Stimulated activated CD4-positive, alpha-beta T cell treated with anti-CD3 and anti-CD28 coated beads, Interleukin-1b, Interleukin-23, amount 100 ng/mL, for 4 hours (primary cell): ENCODE measurements around the gene JHY.

Source experiments
- DNase-seq, 2 donors: peaks; one replicate each; pipeline ENCODE4 v3.0.0-alpha.2; 2020; ENCODE audit warnings: low read depth in 2 of 2

JHY gene

DNA sequence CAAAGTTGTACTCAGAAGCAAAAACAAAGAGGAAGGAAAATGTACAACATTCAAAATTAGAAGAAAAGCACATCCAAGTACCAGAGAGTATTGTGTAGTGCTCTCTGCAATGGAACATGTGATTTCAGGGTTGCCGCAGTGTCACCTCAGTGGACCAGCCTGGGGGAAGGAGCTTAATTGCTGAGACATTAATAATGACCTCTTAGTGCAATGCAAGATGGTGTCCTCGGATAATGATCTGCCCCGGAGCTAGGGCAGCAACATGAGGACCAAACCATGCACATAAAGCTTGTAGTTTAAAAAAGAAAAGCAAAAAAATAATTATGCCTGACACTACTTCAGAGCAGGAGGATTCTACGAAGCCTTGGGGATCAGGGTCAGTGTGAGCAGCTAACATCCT lies 11.3 kb upstream of the JHY start:
- DNase-seq = no peak

DNA sequence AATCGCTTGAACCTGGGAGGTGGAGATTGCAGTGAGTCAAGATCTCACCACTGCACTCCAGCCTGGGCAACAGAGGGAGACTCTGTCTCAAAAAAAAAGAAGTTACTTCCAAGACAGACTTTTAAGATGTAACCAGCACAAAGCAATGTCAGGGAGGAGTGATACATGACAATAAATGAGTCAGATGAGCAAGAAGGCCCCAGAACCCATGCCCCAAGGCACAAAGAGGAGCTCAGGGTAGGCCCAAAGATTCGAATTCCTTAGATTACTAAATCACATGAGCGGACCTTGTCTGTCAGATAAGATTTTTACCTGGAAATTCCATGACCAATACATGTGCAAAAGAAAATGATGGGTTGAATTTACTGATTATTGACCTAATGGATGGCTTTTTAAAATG lies 10.5 kb upstream of the JHY start:
- no peak for DNase-seq

DNA sequence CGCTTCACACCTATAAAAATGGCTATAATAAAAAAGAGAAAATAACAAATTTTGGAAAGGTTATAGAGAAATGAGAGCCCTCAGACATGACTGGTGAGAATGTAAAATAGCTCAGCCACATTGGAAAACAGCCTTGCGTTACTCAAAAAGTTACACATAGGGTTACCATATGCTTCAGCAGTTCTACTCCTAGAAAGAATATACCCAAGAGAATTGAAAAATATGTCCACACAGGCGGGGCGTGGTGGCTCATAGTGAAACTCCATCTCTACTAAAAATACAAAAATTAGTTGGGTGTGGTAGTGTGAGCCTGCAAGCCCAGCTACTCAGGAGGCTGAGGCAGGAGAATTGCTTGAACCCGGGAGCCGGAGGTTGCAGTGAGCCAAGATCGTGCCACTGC lies 7.6 kb upstream of the JHY start:
- no peak for DNase-seq

DNA sequence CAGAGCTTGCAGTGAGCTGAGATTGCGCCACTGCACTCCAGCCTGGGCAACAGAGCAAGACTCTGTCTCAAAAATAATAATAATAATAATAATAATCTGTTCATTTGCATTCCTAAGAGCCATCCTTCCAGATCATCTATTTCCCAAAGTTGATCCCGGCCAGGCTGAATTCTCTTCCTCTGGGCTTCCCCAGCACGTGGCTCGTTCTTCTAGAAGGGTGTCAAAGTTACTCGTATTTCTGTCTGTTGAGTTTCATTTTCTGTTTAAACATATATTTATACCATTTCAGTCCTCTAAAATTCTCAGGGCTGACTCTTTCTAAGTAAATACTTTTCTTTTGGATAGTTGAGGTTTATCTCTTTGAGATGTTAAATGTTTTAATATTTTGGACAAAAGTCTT lies 4.8 kb upstream of the JHY start:
- DNase-seq = no peak

DNA sequence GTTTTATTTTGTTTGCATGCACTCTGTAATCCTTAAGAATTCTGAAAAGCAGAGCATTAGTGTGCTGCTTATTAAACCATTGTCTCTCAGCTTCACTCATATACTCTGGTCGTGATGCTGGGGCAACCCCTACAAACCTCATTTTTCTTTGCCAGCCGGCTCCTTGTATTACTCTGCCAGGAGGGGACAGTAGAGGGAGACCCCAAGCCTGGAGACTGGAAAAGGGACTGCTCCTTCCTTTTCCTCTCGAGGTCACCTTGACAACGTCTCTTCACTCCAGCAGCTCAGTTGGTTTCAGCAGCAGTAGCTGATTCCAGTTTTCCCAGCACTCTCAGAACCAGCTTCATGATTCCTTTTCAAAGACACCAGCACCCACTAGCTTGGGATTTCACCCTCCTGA lies 2.8 kb upstream of the JHY start:
- no peak for DNase-seq

DNA sequence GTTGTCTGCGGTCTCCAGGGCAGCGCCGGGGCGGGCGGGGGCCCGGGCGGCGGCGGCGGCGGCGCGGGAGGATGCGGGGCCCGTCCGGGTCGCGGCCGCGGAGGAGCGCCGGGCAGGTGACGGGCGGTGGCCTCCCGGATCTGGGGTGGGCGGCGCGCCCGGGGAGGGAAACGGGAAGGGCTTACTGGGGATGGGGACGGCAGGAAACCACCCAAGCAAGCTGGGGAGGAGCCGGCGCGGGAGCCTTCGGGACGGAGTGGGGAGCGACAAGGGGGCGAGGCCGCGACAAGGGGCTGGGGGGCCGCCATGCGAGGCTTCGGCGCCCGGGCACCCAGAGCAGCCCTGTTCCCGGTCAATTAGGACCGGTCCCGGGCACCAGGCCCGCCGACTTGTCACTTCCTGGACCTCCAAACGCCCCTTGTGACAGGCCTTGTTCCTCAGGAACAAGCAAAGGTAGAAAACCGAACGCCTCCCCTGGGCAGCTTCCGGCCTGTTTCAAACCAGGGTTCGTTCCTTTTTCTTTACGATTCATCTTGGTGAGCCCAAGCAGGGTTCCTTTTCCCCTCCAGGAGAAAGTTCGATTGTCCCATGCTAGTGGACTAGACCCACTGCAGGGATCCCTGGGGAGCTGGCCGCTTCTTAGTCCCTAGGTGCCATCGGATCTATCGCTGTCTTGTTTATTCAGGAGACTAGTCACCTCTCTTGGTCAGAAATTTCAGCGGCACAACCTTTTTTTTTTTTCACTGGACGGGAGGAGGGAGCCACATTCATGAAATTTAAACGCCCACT lies 492 bp downstream of the JHY start:
- peak in 1 of 2 donors; percentile 38 for DNase-seq

DNA sequence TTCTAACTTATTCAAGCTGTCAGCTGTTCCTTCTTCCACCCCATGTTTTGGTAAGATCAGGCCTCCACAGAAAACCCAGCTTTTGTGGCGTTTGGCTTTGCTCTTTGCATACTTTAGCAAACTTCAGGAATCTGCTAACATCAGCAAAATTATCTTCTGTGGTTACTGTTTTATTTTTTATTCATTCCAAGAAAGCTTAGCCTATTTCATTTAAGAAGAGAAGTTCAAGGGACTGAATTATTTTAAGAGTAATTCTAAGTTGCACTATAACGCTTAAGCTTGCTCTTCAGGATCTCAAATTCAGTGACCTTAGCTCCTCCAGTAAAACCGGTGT lies 1.1 kb downstream of the JHY start:
- DNase-seq = no peak

DNA sequence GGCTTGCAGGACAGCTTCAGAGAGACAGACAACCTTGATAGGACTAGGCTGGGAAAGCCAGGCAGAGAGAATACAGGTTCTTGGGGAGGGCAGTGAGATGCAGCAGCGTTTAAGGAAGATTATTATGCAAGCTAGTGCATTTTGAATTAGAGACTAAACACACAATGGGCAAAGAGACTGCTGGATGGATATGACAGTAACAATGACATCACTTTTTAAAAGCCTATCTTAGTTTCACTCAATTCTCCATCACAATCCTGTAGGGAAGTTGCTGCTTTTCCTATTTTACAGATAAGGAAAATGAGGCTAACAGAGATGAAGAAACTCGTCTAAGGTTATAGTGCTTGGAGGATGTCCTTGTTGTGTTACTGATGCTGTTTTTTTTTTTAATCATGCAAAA lies 5.6 kb downstream of the JHY start:
- no peak for DNase-seq

DNA sequence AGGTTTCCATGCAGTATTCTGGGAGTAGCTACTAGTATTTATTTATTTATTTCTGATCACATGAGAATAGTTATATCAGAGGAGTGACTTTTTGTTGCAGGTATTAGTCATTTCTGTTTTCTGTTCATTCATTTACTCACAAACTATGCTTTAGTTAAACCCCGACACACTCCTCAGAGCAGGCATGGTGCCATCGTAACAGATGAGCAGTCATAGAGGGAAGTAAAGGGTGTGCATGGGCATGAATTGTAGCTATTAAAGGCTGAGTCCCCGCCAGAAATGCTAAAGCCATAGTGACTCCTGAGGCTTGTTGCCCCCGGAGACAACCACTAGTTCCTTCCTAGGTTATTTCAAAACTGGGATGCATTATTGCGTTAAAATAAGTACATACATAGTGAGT lies 10.6 kb downstream of the JHY start:
- DNase-seq = no peak

DNA sequence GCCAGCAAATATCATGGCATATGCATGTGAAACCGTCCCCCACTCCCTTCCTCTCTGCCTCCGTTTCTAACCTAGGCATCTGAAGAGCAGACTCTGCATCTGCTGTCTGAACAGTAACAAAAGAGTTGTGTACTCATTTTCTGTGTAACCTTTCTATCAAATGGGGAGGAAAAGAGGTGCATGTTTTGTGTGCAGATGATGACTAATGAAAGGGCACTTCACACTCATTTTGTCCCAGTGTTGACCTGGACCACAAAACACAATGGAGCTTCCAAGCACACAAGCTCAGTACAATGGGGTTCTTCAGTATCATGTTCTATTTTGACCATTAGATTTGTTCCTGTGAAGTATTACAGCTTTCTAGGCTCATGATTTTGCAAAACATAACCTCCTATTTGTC lies 13.0 kb downstream of the JHY start:
- DNase-seq = no peak

DNA sequence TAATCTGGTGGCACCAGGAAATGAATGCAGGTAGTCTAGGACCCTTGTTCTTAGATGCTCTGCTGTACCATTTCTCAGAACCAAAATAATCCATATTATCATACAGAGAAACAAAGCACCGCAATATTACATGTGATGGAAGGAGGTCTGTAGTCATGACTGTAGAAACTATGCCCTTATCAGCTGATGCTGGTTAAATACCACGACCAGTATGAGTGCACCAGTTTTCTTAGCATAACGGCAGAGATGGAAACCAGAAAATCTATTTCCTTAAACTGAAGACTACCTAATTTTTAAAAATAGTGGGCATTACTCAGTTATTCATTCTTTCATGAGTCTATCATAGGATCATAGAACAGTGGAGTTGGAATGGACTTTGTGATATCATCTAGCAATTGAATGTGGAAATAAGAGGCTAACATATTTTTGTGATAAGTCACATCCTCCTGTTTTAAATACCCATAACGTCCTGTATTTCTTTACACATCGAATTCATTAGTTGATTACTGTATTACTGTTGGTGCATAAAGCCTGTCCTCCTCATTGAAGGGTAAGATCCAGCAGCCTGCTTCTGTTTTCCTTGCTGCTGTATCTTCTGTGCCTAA lies 15.1 kb downstream of the JHY start:
- DNase-seq = no peak

DNA sequence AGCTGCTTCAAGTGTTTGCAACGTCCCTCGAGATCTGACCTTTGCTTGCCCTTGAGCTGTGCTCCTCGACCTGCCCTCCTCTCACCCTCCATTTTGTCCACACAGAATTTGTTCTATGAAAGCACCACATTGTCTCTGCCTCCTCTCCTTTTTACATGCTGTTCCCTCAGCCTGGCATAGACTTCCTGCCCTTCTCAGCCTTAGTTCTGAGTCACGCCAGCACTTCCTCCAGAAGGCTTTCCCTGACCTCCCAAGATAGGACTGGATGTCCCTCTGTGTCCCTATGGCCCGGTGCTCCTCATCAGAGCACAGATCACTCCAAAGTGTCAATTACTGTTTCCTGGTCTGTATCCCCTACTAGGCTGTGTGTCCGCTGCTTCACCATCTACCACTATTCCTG lies 16.2 kb downstream of the JHY start:
- DNase-seq = no peak

DNA sequence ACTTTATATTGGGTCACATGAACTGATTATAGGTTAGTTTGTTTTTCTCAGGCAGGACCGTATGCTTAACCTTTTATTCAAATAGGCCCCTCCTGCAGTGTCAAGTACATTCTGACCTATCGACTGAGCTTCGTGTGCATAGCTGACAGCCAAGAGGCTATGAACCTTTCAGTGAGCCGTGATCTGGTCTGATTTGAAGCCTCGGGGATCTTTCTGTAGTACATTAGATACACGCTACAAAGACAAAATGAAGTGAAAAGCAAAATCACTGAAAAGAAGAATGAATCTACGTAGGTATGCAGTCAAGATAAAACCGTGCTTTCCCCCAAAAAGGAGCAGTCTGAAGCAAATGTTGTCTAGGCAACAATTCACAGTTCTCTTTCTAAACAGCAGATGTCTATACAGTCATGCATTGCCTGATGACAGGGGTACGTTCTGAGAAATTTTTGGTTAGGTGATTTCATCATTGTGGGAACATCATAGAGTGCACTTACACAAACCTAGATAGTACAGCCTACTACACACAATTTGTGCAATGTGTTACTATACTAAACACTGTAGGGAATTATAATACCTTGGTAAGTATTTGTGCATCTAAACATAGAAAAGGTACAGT lies 18.1 kb downstream of the JHY start:
- no peak for DNase-seq

DNA sequence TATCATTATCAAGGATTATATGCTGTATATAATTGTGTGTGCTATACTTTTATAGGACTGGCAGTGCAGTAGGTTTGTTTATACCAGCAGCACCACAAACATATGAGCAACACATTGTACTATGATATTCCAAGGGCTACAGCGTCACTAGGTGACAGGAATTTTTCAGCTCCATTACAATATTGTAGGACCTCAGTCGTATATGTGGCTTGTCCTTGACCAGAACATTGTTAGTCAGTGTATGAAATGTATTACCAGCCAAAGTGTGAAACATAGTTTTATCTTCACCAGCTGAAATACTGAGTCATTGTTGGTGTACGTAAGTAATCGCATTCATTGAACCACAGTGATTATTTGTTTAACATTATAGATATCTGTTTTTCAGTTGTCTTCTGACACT lies 20.4 kb downstream of the JHY start:
- DNase-seq = no peak

DNA sequence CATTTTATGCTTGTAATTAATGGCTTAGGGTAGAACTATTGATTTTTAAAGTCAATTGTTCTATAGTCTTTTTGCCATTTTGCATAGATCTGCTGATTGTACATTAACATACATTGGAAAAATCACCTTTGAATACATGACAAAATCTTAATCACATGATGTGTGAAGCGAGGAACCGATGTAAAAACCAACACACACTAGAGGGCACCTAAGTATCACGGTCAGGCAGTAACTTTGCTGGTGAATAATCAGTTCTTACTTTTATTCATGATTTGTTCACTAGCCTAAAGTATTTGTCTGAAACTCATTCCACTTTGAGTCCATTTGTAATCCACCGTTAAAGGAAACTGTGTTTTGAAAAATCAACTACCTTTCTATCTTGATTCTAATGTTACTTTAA lies 28.2 kb downstream of the JHY start:
- DNase-seq = no peak

DNA sequence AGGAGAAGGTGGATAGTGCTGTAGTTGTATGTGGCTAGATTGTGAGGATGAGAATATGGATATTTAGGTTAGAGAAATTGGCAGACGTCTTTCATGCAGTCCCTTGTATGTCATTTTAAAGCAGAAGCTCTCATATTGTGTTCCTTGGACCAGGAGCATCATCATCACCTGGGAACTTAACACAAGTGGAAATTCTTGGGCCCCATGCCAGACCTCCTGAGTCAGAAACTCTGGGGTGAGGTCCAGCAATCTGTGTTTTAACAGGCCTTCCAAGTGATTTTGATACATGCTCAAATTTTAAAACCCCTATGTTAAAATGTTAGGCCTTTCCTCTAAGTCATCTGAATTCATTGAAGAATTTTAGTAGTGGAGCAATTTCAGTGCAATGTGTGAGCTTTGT lies 34.8 kb downstream of the JHY start:
- DNase-seq = no peak

DNA sequence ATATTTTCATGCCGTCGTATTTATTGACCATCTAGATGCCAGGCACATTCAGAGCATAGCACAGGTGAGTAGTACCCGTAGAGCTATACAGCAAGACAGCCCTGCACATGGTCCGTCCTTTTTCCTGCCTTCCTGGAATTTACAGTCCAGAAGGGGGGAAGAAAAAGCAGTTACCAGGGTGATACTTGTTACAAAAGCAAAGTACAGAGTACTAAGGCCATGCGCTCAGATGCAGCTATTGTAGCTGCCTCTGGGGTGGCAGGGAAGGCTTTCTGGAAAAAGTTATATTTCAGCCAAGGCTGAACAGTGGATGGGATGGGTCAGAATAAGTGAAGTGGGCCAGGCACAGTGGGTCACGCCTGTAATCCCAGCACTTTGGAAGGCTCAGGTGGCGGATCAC lies 36.2 kb downstream of the JHY start:
- no peak for DNase-seq

DNA sequence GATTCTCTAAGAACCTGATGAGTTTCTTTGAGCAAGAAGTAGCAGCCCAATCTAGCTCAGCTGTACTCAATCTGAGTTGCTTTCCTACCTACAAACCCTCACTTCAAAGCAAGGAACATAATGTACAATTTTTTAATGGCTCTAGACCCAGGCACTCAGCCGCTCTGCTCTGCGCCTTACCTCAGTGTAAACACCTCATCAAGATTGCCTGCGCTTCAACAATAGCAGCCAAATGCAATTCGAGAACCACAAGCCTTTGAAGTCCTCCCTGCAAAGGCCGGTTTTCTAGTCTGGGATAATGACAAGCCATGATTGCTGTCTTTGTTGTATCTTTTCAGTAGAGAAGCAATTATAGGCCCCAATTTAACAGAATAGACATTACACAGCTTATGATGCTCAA lies 38.0 kb downstream of the JHY start:
- DNase-seq = no peak

DNA sequence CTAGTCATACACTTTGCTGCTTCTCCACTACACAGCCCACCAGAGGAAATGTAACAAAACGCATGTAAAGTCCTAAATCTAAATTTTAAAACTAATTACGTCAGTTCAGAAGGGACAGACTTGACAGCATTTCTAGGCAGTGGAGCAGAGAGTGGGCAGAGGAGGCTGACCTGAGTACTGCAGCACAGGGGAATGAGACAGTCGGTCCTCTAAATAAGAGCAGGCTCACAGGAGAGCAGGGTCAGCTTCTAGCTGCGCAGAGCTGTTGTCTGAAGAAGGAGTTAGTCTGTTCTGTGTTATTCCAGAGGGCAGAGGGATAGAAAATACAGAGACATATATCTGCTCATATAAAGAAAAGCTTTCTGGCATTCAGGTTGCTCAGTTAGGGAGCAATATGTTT lies 40.3 kb downstream of the JHY start:
- DNase-seq = no peak

DNA sequence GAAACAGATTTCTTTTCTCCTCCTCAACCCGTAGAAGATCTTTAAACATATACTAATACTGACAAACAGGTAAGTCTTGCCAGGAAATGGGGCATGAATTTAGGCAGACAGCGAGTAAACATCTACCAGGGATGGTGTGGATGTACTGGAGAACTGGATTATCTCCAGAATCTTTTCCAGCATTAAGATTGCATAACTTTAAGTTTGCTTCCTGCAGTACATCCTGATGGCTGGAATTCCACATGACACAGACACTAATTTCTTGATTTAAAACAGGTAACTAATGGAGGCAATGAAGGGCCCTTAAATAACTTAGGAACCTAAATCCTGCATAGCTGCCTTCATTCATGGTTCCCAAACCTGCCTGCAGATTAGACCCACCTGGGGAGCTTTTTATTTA lies 40.7 kb downstream of the JHY start:
- DNase-seq = no peak

DNA sequence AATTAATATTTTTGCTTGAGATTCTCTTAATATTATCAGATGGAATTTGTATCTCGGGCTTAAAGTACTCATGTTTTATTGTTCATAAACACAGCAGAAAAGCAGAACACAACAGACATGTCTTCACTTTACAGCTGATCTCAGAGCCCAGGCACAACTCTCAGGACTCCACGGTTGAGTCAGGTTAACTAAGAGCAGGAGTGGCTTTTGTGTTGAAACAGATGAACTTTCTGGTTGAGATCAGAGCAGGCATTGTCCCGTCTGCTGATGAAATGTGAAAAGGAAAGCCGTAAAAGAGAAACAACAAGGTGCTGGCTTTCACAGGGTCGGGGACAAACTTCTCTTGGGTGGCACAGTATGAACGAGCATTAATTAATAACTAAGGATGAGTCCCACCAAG lies 49.0 kb downstream of the JHY start:
- DNase-seq = no peak

DNA sequence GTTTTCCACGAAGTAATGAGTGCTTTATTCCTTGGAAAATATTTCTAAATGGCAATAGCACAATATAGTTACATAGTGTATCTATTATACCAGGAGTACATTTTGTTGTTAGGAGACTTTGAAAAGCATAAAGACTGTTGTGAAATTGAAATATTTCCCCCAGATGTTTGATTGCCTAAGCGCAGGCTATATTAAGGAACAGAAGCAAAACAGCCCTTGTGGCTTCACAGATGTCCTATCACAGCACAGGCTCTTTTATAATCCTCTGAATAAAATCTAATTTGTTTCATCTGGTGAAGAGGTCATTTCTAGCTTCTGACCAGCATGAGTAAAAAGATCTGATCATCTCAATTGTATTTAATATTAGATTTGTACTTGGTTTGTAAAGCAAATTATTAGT lies 50.9 kb downstream of the JHY start:
- DNase-seq = no peak

DNA sequence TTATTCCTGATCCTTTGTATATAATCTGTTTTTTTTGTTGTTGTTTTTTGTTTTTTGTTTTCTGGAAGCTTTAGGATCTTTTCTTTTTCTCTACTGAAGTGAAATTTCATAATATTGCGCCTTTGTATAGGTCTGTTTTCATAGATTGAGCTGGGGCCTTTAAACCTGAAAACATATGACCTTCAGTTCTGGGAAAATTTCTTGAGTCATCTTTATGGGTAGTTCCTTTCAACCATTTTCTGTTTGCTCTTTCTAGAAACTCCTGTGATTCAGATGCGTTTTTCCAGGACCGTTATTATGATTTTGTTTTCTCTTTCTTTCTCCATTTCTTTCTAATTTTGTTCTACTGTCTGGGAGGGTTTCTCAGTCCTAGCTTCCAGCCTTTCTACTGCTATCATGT lies 55.4 kb downstream of the JHY start:
- DNase-seq = no peak

DNA sequence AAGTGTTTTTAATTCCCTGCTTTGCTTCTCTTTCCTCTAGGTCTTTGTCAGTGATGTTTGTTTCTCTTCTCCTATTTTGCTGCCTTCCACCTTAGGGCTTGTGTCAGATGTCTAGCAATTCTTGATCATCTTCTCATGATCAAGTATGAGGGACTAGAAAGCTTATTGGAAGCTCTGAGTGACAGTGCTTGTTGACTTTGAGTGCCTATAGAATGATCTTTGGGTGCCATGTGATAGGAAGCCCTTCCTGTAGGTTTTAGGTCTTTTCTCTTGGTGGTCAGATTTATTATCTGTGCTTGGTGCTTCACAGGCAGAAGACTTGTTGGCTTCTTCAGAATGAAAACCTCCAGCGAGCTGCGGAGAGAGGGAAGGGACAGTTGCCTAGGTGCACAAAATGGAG lies 56.0 kb downstream of the JHY start:
- no peak for DNase-seq
